Cardiac septum (tissue), 1 donor: ENCODE results near the gene TSHR. TPM values are rescaled to one million over a fixed set of nuclear protein-coding genes. Genes with fewer than 3 reads are reported as not detected.

Experiments
- total RNA-seq: library from RNA; stranded (reverse); fragmentation: NEBNext Ultra II Directional; extraction: Animal tissue kit (Norgen Biotek cat#: 25700); gene quantifications from one replicate; pipeline ENCODE4 v1.2.1, GENCODE V29; 2021
- donor health status: DM: no; HTN: no; CAD: no.

The TSHR gene
- total RNA-seq, 1 donor from 2014 or later = not detected

Other genes with a start within 250 kb of the TSHR start
- gene CEP128, start 13.9 kb upstream of the TSHR start, total RNA-seq = 3.0 TPM